HG03039 (cell line): Measurements from ENCODE around the gene ITPR2.
"Not testable (repeated sequence)": the region's sequence is repeated elsewhere in the genome, so short reads cannot be mapped to it uniquely, and the experiment has no call there.

Source experiments
- ATAC-seq: cut with Tn5 transposase; IDR thresholded peaks from one replicate; pipeline ENCODE4 v1.9.1; 2021; ENCODE audit warnings: mild to moderate bottlenecking, moderate library complexity; ENCODE audit not compliant: unreplicated experiment

ITPR2 gene

GRCh38 chr12:26832822-26833742 is at the start of gene ITPR2:
Gene ITPR2, minus strand, starts transcription at chr12:26833194. Its CDS starts 413 bp downstream, at chr12:26832781.
- peak; percentile 73 for ATAC-seq

DNA sequence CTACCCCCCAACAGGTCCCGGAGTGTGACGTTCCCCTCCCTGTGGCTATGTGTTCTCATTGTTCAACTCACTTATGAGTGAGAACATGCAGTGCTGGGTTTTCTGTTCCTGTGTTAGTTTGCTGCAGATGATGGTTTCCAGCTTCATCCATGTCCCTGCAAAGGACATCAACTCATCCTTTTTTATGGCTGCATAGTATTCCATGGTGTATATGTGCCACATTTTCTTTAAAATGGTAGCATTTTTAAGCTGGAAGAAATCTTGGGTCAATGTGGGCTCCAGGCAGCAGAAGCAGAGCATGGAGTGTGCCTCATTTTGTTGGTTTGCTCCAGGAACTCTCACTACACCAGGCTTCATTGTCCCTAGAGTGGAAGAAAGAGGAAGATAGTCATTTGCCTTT is 47.6 kb upstream of the ITPR2 start:
- no peak for ATAC-seq

DNA sequence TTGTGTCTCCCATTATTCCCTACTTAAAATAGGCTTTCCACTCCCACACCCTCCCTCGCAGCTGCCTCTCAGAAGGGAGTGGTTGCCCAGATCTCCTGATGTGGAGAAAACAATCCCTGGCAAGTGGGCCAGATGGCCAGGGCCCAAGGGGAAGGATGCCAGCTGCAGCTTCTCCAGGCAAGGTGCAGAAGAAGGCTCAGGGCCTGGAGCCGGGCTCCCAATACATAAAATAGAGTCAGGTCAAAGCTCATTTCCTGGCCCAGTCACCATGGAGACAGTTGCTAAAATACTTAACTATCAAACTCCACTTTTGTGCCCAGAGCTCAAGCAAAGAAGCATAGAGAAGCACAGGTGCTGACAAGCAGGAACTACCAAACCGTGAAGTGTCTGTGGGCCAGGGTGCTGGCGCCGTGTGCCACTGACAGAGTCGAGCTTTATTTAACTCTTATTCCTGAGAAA is 45.7 kb upstream of the ITPR2 start:
- no peak for ATAC-seq

GRCh38 chr12:26874501-26875296 is 41.7 kb upstream of the ITPR2 start:
- ATAC-seq = peak; percentile 30

DNA sequence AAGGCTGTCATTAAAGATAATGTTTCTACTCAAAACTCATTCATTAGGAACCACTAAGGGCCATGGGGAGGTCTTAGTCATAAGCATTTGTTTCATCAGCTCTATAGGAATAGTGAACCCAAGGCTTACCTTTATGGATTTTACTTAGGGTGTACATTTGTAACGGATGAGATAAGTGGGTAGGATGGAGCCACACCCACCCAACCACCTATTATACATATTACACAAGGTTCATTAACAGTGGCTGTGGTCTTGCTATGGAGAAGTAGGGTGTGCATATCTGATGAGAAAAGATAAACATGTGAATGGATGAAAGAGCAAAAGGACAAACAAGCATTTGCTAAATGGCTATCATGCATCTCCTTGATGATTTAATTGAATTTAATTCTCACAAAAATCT is 39.6 kb upstream of the ITPR2 start:
- no peak for ATAC-seq

GRCh38 chr12:26871985-26872384 is 39.0 kb upstream of the ITPR2 start:
- ATAC-seq = no peak

DNA sequence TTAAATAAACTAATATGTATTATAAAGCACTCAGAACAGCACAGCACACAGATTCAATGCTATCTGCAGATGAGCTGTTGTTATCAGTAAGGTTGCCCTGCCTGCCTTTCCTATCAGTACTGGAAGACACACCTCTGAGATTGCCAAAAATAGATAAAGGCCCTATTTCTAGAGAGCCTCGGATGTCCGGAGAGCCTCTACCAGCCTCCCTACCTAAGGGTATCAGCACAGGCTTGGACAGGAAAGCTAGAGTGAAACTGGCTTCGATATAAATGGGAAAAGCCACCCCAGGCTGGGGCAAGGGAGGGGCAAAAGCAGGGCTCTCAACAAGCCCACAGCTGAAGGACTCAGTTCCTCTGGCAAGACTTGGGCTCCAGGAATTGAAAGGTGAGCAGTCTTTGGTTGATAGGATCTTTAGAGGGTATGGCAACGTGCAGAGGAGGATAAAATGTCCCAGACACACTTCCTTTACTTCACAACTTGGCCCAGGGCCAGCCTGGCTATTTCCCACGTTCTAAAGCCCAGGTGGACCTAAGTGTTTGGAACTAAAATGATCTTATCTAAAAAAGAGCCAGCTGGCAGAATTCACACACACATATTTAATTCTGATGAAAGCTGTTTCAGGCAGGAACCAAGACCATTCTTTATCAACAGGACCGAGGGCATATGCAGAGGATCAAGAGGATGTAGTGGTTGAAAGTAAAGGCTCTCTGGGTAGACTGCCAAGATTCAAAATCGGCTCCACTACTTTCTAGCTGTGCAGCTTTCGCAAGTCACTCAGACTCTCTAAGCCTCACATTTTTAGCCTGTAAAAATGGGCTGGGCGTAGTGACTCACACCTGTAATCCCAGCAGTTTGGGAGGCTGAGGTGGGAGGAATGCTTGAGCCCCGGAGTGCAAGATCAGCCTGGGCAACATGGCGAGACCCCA is 37.8 kb upstream of the ITPR2 start:
- no peak for ATAC-seq

DNA sequence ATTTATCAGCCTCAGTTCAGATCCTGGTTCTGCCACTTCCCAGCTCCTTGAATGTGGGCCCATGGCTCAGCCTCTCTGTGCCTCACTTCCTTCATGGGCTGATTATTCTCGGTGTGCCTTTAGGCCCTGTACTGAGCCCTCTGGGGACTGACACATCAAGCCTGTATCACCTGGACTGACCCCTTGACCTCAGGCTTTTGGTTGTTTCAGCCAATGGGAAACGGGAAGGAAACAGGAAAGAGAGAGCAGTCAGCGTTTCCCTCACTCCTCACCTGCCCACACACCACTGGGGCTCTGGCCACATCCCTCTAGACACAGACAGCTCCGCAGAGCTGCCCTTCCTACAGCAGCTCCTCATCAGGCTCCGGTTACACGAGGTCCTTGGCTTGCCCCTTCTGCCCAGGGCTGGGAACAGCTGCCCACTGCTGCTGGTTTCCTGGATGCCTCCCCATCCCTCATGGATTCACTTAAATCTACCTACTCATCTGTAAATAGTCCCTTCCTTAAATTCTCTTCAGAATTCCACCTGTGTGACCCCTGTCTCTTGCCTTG is 37.0 kb upstream of the ITPR2 start:
- ATAC-seq = no peak

- no peak for ATAC-seq
These were observed 36.1 kb upstream of the ITPR2 start for GRCh38 chr12:26869104-26869494.

- ATAC-seq = no peak
These were observed 35.6 kb upstream of the ITPR2 start for GRCh38 chr12:26868447-26869103.

- peak; percentile 59 for ATAC-seq
These were observed 34.1 kb upstream of the ITPR2 start for GRCh38 chr12:26867080-26867479.

DNA sequence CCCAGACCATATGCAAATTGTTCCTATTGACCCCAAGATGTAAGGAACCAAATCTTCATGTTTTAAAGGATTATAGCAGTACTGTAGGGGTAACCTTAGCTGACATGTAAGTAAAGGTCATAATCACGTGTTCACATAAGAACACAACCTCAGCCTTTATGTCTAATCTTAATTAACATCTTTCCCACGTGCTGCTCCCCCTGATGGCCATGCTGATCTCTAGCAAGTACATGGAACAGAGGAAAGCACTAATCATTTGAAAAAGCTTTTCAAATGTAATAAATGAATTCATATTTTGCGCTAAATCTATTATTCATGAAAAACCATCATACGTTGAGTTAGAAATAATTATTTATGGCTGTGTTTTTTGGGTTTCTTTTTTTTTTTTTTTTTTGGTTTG is 30.5 kb upstream of the ITPR2 start:
- ATAC-seq = no peak

DNA sequence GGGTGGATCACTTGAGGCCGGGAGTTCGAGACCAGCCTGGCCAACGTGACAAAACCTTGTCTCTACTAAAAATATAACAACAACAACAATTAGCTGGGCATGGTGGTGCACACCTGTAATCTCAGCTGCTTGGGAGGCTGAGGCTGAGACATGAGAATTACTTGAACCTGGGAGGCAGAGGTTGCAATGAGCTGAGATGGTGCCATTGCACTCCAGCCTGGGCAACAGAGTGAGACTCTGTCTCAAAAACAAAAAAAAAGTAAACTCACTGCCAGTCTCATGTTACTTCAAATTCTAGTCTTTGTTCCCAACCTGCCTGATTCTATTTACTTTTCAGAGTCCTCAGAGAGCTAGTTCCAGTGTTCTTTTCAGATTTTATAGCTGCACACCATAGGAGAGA is 29.8 kb upstream of the ITPR2 start:
- not testable (repeated sequence) for ATAC-seq

DNA sequence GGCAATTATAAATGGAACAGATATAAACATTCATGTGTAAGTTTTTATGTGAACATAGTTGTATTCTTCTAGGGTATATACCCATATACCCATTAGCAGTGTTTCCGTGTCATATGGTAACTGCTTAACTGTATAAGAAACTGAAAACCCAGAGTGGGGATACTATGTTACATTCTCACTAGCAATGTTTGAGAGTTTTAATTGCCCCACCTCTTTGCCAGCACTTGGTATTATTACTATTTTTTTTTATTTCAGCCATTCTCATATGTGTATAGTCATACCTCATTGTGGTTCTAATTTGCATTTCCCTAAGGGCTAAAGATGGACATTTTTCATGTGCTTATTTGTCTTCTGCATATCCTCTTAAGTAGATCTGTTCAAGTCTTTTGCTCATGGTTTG is 28.7 kb upstream of the ITPR2 start:
- no peak for ATAC-seq

GRCh38 chr12:26857465-26858176 is 24.6 kb upstream of the ITPR2 start:
- no peak for ATAC-seq

DNA sequence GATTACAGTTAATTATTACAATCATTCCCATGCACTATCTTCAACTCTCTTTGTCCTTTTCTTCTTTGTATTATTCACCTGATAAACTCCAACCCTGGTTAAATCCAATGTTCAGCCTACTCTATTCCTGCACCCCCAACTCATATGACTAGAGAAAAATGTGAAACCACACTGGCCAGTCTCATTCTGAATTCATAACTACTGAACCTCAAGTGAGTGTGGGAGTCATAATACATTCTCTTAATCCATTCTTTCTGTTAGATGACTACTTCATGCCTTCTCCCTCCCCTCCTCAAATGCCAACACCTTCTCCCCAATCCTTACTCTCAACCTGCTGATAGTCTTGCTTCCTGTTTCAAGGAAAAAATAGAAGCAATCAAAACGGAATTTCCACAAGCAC is 22.3 kb upstream of the ITPR2 start:
- ATAC-seq = no peak

DNA sequence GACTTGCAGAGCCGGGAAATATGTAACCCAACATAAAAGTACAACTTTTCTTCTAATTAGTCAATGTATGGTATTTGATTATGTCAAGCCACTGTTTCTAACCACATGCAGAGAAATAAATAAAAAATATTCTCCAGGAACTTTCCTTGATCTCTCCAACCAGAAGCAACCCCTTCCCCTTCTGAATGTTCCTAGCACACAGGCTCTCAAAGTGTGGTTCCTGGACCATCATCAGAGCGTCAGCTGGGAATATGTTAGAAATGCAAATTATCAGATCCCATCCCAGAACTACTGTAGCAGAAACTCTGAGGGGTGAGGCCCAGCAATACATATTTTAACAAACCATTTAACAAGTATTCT is 21.0 kb upstream of the ITPR2 start:
- ATAC-seq = no peak

DNA sequence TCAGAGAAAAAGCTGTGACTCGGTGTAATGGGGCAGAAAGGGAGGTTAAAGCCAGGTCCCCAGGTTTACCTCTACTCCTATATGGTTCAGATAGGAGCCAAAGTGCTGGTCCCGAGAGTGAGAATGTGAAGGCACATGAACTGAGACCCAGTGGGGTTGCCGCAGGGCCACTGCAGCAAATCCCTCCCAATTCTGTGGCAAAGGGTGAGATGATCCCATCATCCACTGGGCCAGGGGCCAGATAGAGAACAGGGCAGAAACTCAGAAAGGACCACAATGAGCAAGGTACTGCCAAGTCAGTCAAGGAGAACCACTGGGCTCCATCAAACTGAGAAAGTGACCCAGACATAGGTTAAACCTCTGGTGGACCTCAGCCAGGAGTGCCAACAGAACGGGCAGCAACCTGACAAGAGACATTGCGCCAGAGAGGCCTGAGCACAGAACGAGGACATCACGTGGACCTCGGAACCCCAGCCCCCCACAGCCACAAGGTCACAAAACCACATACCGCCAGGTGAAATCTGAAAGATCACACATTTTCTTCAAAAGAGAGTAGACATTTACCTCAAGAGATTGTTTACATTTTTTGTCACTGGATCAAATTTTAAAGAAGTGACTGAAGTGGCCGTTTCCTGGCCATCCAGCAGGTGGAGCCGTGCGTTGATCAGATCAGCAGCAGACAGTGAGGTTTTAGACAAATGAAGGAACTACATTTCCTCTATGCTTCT is 20.5 kb upstream of the ITPR2 start:
- no peak for ATAC-seq
